K562 (cell line): ENCODE results near the gene PHF12. TPM values are rescaled to one million over a fixed set of nuclear protein-coding genes. Genes with fewer than 3 reads are reported as not detected.

ENCODE experiments used
- ARNT ChIP-seq, 2 experiments: fragments of 450-650 bp; IDR thresholded peaks; 2 replicates each; pipeline ENCODE4 v1.6.1; 2016; ENCODE audit warnings: mild to moderate bottlenecking in 1 of 2
- BCLAF1 ChIP-seq, 2 experiments: fragments of 450-650 bp in 1 of 2; IDR thresholded peaks; 2 replicates each; pipeline ENCODE4 v1.6.1; 2011 to 2017; ENCODE audit warnings: low read depth in 2 of 2, antibody characterized with exemption in 1 of 2, borderline replicate concordance in 1 of 2, low read length in 1 of 2, mild to moderate bottlenecking in 1 of 2, mixed read lengths in 1 of 2; ENCODE audit not compliant: control insufficient read depth in 1 of 2
- BCOR ChIP-seq: fragments of 450-650 bp; IDR thresholded peaks from 2 replicates; pipeline ENCODE4 v1.6.1; 2016
- HDAC1 ChIP-seq, 2 experiments: fragments of 450-650 bp; IDR thresholded peaks; 2 replicates each; pipeline ENCODE4 v1.6.1; 2016 to 2017; ENCODE audit warnings: inconsistent platforms in 1 of 2, mild to moderate bottlenecking in 1 of 2, moderate library complexity in 1 of 2
- LARP7 ChIP-seq: fragments of 450-650 bp; IDR thresholded peaks from 2 replicates; pipeline ENCODE4 v1.6.1; 2016
- MTA2 ChIP-seq: fragments of 450-650 bp; IDR thresholded peaks from 2 replicates; pipeline ENCODE4 v1.6.1; 2016; ENCODE audit warnings: low read depth
- TRIM24 ChIP-seq, 2 experiments: fragments of 450-650 bp; IDR thresholded peaks; 2 replicates each; pipeline ENCODE4 v1.6.1; 2016
- YBX1 ChIP-seq: fragments of 450-650 bp; IDR thresholded peaks from 2 replicates; pipeline ENCODE4 v1.7.1; 2016; ENCODE audit warnings: mild to moderate bottlenecking
- ZBTB2 ChIP-seq: fragments of 450-650 bp; IDR thresholded peaks from 2 replicates; pipeline ENCODE4 v1.6.1; 2016; ENCODE audit warnings: antibody characterized with exemption
- ZBTB5 ChIP-seq: fragments of 450-650 bp; IDR thresholded peaks from 2 replicates; pipeline ENCODE4 v1.6.1; 2017; ENCODE audit warnings: antibody characterized with exemption
- polyA plus RNA-seq, 8 experiments: library from polyadenylated mRNA; depleted of rRNA in 4 of 8; stranded (reverse) in 5 of 8; unstranded in 3 of 8; fragments of >200 nt; fragmentation: Nextera tagmentation in 2 of 8; fragmentation: Illumina TruSeq in 1 of 8; extraction: Ambion mirVana in 2 of 8; extraction: Trizol in 1 of 8; gene quantifications; 2 replicates each; pipeline versions ENCODE4 v1.2.1 to v1.2.3, GENCODE V29; 2011 to 2014; ENCODE audit warnings: inconsistent platforms in 1 of 8, missing spikeins in 1 of 8
- total RNA-seq, 7 experiments: library from RNA; depleted of rRNA in 6 of 7; stranded (reverse); fragments of >200 nt in 6 of 7; fragmentation: Illumina TruSeq in 2 of 7; extraction: Trizol in 2 of 7; gene quantifications; 2 replicates each; pipeline versions ENCODE4 v1.2.1 to v1.2.3, GENCODE V29; 2011 to 2021; ENCODE audit warnings: low replicate concordance in 1 of 7
- TF ChIP-seq, protein P1 (sequence below), 2 experiments: fragments of 450-650 bp; IDR thresholded peaks; 2 replicates each; pipeline ENCODE4 v1.6.1; 2016
- TF ChIP-seq, protein P2 (sequence below): fragments of 450-650 bp; IDR thresholded peaks from 2 replicates; pipeline ENCODE4 v1.7.0; 2016; ENCODE audit warnings: borderline replicate concordance
- TF ChIP-seq, protein P3 (sequence below): fragments of 450-650 bp; formaldehyde crosslinking; IDR thresholded peaks from 2 replicates; pipeline ENCODE4 v1.4.0; 2022; ENCODE audit warnings: missing genetic modification characterization
- TF ChIP-seq, protein P4 (sequence below): fragments of 450-650 bp; IDR thresholded peaks from 2 replicates; pipeline ENCODE4 v1.6.1; 2016; ENCODE audit warnings: borderline replicate concordance

The PHF12 gene
- total and polyA plus RNA-seq, 9 of the 15 experiments (the other 6 are each of a cell fraction or from before 2014, with no cell fraction given), result 0.82 to 31.3 (median 13.5) TPM

DNA sequence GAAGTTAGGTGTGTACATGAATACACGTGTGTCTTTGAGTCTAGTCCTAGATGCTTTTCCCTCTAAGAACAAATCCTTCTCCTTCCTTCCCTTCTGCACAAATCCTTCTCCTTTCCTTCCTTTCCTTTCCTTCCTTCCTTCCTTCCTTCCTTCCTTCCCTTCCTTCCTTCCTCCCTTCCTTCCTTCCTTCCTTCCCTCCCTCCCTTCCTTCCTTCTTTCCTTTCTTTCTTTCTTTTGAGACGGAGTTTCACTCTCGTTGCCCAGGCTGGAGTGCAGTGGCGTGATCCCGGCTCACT, 47.8 kb downstream of the PHF12 start (continued):
- TF ChIP-seq ZBTB2 (0 out of 2 replicates have a peak, but pooled peaks have one; percentile 10), MTA2 (peak; percentile 33; the same call in 1 of the 2 replicates), YBX1 (peak; percentile 81), ZBTB5 (peak; percentile 47; the same call in 1 of the 2 replicates), LARP7 (0 out of 2 replicates have a peak, but pooled peaks have one; percentile 63), ARNT (IDR thresholded peaks at IDR 0.05) (0 out of 4 replicates have a peak, but pooled peaks of 1 of the 2 experiments have one; percentile 56), HDAC1 (IDR thresholded peaks at IDR 0.05) (peak in 1 of 2 experiments; percentile 52; a peak in 2 of 4 replicates), BCOR (0 out of 2 replicates have a peak, but pooled peaks have one; percentile 7), TRIM24 (IDR thresholded peaks at IDR 0.05) (peak; percentile 14 to 47; a peak in 2 of 4 replicates), BCLAF1 (IDR thresholded peaks at IDR 0.05; ENCODE audit: borderline replicate concordance in 1 of 2, control insufficient read depth in 1 of 2, low read depth in 2 of 2, low read length in 1 of 2) (peak in 1 of 2 experiments; percentile 77; a peak in 1 of 4 replicates)
- TF ChIP-seq, protein P1, sequence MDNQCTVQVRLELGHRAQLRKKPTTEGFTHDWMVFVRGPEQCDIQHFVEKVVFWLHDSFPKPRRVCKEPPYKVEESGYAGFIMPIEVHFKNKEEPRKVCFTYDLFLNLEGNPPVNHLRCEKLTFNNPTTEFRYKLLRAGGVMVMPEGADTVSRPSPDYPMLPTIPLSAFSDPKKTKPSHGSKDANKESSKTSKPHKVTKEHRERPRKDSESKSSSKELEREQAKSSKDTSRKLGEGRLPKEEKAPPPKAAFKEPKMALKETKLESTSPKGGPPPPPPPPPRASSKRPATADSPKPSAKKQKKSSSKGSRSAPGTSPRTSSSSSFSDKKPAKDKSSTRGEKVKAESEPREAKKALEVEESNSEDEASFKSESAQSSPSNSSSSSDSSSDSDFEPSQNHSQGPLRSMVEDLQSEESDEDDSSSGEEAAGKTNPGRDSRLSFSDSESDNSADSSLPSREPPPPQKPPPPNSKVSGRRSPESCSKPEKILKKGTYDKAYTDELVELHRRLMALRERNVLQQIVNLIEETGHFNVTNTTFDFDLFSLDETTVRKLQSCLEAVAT (IDR thresholded peaks at IDR 0.05), result 0 out of 4 replicates have a peak, but pooled peaks have one; percentile 35 to 47
- TF ChIP-seq, protein P2, sequence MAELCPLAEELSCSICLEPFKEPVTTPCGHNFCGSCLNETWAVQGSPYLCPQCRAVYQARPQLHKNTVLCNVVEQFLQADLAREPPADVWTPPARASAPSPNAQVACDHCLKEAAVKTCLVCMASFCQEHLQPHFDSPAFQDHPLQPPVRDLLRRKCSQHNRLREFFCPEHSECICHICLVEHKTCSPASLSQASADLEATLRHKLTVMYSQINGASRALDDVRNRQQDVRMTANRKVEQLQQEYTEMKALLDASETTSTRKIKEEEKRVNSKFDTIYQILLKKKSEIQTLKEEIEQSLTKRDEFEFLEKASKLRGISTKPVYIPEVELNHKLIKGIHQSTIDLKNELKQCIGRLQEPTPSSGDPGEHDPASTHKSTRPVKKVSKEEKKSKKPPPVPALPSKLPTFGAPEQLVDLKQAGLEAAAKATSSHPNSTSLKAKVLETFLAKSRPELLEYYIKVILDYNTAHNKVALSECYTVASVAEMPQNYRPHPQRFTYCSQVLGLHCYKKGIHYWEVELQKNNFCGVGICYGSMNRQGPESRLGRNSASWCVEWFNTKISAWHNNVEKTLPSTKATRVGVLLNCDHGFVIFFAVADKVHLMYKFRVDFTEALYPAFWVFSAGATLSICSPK, result peak; percentile 68; the same call in 1 of the 2 replicates
- TF ChIP-seq, protein P3, sequence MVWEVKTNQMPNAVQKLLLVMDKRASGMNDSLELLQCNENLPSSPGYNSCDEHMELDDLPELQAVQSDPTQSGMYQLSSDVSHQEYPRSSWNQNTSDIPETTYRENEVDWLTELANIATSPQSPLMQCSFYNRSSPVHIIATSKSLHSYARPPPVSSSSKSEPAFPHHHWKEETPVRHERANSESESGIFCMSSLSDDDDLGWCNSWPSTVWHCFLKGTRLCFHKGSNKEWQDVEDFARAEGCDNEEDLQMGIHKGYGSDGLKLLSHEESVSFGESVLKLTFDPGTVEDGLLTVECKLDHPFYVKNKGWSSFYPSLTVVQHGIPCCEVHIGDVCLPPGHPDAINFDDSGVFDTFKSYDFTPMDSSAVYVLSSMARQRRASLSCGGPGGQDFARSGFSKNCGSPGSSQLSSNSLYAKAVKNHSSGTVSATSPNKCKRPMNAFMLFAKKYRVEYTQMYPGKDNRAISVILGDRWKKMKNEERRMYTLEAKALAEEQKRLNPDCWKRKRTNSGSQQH (CRISPR knock-in tag), result peak; percentile 94; the same call in 1 of the 2 replicates
- TF ChIP-seq, protein P4, sequence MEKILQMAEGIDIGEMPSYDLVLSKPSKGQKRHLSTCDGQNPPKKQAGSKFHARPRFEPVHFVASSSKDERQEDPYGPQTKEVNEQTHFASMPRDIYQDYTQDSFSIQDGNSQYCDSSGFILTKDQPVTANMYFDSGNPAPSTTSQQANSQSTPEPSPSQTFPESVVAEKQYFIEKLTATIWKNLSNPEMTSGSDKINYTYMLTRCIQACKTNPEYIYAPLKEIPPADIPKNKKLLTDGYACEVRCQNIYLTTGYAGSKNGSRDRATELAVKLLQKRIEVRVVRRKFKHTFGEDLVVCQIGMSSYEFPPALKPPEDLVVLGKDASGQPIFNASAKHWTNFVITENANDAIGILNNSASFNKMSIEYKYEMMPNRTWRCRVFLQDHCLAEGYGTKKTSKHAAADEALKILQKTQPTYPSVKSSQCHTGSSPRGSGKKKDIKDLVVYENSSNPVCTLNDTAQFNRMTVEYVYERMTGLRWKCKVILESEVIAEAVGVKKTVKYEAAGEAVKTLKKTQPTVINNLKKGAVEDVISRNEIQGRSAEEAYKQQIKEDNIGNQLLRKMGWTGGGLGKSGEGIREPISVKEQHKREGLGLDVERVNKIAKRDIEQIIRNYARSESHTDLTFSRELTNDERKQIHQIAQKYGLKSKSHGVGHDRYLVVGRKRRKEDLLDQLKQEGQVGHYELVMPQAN, result peak; percentile 48; the same call in 1 of the 2 replicates
